Measurements from ENCODE around the gene STX8.

The STX8 gene

DNA sequence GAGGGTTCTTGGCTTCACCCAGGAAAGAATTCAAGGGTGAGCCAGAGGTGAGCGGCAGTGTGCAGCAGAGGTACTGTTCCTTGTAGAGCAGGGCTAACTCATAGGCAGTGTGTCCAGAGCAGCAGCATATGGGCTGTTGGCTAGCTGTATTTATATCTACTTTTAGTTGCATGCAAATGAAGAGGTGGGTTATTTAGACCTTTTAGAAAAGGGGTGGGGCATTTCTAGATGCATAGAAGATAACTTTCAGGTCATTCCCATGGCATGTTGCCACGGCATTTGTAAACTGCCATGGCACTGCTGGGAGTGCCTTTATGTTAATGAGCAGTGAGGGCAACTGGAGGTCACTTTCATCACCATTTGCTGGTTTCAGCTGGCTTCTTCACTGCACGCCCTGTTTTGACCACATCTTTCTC, 141.0 kb downstream of the STX8 start:
- DNase-seq, result no peak

DNA sequence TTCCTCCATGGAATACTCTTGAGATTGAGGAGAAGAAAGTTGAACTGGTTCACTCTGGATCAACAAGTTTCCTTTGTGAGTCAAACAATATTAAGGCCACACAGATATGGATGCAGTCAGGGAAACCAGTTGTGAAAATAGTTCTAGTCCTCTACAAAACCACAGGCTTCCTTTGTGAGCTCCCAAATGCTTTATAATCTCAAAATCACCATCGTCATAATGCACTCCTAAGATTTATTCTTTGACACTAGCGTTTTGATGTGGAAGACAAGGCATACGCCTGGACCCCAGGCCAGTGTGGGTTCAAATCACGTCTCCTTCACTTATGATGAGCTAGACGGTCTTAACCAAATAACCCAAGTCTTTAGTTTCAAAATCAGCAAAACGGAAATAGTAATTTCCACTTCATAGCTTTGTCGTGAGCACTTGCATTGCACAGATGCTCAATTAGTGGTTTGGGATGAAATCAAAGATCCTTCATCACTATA, 142.6 kb downstream of the STX8 start:
- DNase-seq, result no peak

DNA sequence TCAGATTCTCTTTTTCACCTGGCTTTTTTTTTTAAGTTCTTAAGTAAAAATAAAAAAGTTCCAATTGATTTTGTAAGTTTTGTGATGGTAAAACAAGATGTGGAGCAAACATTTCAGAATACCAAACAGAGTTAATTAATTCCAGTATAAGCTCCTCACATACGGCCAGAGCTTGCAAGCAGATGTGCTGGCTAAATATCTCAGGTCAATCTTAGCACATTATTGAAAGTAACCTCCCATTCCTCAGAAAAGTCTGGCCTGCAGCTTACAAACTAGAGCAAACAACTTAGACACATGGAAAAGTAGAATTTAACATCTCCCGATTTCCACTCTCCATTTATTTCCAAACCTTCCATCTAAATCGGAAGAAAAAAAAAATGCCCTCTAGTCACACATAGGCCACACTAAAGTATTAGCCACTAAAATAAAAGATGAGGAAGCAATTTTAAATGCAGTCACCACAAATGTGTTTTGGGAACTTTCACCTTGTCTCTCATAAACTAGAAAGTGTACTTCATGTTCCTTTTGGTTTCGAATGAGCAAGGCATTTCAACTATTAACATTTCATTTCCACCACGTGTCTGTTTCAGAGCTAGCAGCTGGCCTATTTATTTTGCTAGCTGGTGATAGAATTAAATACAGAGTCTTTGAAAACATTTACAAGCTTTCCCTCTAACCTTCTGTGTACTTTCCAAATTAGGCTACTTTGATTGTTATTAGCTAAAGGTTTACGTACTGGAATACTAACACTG, 143.3 kb downstream of the STX8 start:
- DNase-seq, result no peak

DNA sequence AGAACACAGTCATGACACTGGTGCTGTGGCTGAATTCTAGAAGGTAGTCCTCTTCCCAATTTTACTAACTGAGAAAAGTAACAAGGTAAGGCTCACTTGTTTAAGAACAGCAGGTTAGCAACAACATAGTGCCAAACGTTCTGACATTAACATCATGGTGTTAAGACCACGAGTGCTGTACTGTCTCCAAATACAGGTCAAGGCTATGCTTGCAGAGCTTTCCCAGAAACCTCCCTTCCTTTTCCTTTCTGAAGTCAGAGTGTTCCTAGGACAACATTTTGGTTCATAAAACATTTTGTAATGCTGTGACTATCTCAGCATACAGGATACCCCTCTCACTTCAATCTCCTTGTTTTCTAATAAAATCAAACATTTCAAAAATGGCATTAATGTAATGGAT, 144.0 kb downstream of the STX8 start:
- no peak for DNase-seq

DNA sequence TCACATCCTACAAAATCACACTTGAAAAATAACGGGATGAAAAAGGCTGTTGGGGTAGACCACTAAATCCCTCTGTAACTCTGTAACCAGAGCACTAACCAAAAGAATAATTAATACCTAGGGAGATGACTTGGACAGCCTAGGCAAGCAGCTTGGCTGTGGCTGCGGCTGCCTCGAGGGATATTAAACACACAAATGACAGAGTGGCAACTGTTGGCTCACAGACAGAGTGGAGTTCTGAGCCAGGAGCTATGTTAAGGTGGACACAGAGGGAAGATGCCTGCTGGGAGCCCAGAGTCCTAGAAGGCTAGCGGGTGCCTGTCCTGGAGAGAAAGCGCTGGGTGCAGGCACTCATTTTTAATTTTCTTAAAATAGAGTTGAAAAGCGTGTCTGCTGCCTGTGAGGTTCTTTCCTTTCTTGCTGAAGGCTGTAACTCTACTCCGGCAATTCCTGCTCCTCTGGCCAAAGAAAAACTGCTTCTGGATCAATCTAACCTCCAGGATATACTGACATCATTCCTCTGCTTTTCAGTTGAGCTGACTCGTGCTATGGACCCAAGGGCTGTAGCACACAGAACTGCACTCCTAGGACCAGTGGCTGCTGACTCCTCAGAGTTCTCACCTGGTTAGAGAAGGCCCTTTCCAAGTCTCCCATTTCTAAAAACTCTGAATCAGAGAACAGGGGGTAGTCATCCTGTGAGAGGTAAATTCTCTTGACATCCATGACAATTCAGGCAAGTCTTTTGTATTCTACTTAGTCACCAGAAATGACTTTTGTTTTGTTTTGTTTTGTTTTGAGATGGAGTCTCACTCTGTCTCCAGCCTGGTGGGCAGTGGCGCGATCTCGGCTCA, 147.9 kb downstream of the STX8 start:
- DNase-seq, result no peak

DNA sequence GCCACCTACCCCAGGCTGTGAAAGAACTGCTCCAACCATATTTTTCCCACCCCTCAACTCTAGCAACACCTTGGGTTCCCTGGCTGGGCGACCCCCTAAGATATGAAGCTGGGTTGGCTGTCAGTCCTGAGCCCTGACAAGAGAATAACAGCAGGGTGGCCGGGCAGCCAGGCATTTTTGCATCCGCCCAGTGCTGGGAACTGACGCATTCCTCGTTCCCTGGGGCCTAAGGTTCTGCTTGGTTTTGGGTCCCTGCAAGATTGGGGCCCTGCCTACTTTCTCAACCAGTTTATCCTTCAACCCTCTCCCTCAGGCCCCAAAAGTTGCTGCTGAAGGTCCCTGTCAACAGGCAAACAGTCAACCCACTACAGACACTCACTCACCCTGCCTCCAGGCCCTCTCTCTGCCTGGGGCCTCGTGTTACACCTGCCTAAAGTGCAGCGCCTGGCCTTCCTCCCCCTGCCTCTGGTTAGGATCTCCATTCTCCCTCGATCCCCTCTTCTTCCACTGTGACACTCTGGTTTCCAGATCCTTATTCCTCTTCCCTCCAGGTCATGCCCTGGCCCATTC, 151.5 kb downstream of the STX8 start:
- DNase-seq, result no peak

DNA sequence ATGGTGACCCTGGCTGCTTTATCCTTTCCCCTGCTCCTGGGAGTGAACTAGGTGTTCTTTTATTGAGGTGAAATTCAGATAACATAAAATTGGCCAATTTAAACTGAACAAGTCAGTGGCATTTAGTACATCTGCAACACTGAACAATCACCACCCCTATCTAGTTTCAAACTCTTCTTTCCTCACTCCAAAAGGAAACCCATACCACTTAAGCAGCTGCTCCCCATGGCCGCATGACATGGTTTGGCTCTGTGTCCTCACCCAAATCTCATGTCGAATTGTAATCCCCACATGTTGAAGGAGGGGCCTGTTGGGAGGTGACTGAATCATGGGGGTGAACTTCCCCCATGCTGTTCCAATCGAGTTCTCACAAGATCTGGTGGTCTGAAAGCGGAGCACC, 154.1 kb downstream of the STX8 start:
- peak in 1 of 2 experiments; percentile 3 for DNase-seq

DNA sequence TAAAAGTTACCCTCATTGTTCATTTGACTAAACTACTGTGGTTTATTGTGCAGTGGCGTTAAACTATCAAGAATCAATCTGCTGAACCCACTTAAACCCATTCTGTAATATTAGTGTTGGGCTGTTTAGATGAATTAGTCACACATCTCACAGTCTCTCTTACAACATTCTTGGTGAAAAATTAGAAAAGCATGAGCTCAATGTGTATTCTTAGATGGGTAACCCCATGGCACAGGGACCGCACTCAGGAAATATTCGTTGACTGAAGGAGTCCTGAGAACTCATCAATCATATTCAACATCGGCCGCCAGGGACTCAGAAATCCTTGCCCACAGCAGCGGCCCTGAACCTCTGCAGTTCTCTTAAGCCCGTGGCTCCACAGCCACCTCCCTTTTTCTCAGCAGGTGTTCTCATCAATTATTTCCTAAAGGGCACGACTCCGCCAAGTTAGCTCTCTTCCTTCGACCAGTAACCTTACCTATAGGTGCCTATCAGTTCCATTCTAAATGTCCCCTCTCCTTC, 155.6 kb downstream of the STX8 start:
- DNase-seq, result no peak

DNA sequence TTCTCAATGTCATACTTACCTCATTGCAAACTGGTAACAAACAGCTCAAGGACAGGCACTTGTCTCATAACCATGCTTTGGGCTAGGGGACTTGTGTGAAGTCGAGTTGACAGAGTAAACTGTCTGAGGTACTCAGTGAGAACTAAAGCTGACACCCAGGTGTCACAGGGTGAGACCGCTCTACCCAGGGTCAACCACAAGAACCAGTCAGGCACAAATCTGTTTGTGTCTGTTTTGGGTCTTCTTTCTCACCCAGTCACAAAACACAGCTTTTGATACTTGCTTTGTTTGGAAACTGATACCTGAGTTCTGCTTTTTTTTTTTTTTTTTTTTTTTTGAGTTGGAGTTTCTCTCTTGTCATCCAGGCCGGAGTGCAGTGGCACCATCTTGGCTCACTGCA, 161.1 kb downstream of the STX8 start:
- DNase-seq, result no peak

DNA sequence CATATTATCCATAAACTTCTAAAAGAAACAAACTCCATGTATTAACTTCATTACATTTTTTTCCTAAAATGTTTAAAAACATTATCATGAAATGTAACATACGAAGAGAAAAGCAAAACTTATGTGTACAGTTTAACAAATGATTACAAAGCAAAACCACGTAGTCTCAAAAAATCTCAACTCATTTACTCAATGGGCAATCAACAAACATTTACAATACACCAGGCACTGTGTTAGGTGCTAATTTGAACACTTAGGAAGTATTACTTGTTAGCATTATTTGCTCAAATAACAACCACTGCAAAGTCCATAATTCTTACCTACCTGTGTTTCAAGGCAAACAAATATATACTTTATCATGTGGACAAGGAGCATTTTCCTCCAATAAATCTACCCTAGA, 164.9 kb downstream of the STX8 start:
- DNase-seq, result no peak

DNA sequence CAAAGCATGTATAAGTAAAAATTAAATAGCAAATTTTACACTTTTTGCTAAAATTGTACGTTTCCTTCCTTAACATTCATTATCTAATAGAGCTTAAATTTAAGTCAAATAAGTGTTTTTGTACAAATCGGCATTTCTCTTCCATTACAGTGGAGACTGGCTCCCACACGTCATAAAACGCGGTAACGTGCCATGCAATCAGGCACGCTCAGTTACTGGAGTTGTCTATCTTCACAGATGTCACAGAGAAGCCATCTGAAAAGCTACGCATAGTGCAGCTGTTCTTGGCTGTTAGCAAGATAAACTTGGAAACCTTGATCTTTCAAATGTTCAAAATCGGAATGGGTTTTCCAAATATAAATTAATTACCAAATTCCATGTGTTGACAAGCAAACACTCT, 165.3 kb downstream of the STX8 start:
- DNase-seq, result no peak

DNA sequence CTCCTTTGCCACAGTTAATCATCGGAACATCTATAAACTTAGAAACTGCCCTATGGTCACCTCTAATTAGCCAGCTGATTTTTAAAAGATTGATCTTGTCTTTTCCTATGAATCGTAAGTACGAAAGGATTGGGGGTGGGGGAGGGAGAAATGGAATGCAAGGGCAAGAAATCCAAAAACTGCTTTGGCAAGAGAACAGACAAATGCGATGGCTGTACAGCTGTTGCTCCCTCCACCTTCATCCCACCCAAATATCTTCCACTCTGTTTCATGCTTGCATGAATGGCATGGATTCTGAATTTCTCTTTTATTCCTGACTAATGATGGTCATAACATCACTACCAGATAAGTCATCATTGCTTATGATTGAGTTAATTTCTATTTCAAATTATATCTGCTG, 165.7 kb downstream of the STX8 start:
- no peak for DNase-seq

DNA sequence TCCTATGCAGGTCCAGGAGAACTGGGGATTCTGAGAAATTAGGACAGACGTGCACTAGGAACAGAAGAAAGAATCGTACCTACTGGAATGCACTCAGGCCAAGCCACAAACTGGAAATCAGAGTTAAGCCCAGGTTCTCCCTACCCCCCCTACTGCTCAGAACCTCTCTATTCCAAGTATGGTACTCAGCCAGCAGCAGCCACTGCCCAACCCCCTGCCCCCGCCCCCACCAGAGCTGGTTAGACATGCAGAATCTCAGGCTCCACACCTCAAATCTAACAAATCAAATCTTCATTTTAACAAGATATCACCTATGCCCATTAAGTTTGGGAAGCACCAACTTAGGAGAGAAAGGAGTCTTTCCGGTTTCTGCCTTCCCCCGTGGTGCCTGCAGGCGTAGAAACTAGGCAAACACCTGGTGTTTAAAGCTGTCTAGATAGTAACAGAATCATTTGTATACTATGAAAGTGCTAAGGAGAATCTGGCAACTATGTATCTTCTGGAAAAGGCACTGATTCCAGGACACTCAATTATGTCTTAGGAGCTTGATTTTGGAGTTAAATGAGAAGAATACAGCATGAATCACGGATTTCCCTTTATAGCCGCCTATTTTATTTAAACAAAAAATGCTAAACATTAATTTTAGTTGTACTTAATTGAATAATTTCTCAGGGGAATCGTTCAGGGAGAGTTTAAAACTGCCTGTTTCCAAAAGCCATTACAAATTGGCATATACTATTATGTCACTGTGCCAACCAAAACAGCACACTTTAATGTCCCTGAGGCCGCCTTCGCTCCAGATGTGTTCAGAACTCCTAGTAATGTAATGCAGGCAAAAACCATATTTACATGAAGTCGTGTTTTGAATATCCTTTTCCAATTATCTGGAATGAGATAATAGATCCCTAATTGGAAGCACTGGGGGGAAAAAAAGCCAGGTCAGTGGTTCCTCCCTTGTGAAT, 166.5 kb downstream of the STX8 start:
- no peak for DNase-seq

DNA sequence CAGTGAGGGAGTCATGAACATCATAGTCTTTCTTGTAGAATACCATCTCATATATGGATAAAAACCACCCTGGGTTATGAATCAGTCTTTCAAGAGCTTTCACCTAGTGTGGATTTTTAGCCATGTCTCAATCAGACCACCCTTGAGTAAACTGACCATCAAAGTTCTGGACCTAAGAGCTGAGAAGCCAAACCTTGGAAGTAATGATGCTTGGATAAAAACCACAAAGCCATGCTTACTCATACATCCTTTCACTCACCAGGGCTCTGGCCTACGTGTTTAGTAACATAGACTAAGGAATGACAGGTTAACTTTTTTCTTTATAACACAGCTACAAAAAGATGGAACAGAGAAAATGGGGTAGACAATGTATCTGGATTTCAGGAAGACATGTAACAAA, 167.2 kb downstream of the STX8 start:
- DNase-seq, result no peak

DNA sequence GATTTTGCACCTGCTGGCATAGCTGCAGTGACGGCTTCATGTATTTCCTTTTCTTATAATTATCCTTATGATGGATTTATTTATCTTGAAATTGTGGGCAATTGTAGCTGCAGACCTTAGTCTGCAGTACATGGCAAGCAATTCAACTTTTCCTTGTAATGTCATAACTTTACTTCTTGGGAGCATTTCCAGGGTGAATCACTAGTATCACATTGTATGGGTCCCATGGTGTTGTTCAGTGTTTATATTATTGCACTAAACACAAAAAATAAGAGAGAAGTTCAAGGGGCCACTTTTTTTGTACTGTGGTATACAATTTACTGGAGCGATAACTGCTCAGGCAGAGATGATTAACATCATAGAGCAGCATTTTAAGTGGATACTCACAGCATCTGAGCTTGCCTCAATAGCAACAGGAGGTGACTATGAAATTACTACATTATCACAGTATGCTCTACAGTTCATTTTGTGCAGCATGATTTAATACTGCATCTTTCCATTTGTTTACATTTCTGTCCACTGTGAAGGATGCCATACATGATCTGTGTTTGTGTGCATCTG, 169.5 kb downstream of the STX8 start:
- no peak for DNase-seq

DNA sequence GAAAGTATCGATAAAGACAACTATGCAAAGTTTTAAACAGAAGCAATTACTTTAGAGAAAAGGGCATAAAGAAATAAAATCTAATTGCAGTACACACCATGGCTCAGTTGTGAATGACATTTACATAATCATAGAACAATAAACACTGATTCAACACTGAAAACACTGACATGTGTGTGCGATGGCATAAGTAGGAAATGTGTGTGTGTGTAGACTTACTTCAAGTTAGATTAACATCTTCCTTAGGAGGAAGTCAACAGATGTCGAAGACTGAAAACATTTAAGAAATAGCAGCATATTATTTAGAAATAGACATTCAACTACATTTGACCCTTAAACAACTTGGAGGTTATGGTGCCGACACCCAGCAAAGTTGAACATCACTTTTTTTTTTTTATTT, 172.4 kb downstream of the STX8 start:
- DNase-seq, result no peak

DNA sequence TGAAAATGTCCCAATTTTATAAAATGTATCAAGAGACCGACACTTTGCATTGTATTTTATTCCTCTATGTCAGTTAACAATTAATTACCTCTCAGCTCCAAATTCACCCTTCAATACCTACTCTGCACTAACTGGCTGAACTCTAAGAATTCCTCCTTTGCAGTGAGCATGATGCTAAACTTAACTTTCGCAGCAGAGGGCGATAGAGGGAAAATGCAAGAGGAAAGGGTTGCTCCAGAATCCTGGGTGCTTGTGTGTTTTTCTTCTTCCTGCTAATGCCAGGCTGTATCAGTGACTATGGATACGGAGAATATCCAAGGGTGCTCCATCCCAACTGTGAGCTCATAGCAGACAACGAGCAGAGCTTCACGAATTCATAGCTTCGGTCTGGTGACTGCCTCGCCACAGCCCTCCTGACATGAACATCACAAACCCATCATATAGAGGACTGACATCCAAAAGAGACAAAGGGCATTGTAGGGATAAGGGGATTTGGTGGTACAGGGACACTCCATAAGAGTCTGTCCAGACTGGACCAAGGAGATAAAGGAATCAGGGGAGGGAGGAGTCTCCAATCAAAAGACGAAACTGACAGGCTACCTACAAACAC, 172.9 kb downstream of the STX8 start:
- DNase-seq, result peak in 1 of 2 experiments; percentile 41

DNA sequence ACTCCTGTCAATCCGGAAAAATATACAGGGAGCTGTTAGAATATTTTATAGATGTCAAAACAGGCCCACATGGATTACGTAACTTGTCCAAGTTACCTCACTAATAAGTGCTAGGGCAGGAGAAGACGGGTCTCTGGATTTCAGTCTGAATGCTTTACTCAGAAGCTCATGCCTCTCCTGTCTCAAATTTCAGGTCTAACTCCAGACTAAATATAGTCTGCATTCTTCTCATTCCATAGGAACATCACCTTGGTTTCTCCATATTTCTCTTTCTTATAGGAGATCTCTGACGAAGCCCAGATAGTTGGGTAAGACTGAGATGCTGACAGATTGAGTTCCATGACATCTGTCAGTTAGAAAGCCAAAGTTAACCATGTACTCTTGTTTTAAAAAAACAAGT, 174.2 kb downstream of the STX8 start:
- no peak for DNase-seq

DNA sequence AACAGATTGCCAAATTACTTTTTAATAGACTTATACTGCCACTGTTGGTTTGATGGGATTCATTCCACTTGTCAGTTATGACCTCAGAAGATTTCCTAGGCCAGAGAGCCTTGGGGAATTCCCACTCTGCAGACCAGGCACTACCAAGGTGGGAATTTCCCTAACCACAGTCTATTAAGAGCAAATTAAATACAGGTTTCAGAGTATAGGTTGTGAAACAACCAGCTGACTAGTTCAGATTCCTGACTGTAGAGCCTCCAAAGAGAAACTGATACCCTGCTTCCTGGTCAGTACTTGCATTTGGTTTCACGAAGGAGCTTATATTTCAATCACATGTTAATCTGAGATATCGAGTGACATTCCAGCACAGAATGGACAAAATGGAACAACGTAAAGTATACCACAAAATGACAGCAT, 186.5 kb downstream of the STX8 start:
- no peak for DNase-seq

DNA sequence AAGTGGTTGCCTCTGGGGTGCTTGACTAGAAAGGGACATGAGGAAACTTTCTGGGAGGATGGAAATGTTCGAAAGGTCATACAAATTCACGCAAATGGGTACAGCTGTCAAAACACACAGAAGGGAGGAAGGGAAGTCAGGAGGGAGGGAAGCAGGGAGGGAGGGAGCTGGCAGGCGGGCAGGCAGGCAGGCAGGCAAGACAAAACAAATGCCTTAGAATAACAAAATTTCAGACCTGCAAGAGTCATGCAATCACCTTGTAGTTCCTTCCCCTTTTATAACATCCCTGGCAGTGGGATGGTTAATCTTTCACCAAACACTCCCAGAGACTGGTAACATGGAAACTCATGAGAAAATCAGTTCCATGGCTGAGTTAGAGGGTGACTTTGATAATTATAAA, 189.2 kb downstream of the STX8 start:
- DNase-seq, result no peak

DNA sequence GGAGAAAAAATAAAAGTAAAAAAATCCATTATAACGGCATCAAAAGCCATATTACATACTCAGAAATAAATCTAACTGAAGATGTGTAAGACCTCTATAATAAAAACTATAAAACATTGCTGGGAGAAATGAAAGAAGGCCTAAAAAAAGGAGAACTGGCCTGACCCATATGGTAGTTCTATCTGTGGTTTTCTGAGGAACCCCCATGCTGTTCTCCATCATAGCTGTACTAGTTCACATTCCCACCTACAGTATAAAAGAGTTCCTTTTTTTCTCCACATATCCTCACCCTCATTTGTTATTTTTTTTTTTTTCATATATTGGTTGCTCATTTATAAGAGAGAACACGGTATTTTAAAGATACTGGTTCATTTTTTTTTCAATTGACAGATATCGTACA, 191.8 kb downstream of the STX8 start:
- DNase-seq, result no peak

DNA sequence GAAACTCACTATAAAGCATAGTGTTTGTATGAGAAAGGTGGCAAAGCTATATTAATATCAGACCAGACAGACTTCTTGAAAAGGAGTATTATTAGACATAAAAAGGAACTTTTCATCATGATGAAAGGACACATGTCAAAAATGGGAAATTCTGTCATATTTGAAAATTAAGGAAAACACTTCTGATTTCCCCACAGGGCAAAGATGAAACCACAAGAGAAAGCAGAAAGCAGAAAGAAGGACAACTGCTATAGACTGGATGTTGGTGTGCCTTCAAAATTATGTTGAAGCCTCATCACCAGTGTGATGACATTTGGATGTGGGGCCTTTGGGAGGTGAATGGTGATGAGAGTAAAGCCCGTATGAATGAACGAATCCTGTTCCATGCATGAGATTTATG, 193.0 kb downstream of the STX8 start:
- DNase-seq, result no peak

All from NCI-H524 (cell line).